GM21786 (cell line): Measurements from ENCODE around the gene ILF2.
A peak's percentile ranks its signal among the peaks of the same experiment; 100 is the strongest.
"Not testable (repeated sequence)": the region's sequence is repeated elsewhere in the genome, so short reads cannot be mapped to it uniquely, and the experiment has no call there.

Experiments
- ATAC-seq: cut with Tn5 transposase; IDR thresholded peaks from one replicate; pipeline ENCODE4 v1.9.1; 2021; ENCODE audit not compliant: unreplicated experiment

Gene ILF2

GRCh38 chr1:153649137-153649862 lies 21.5 kb downstream of the ILF2 start:
- ATAC-seq, result no peak

- ATAC-seq, result no peak
Measured at GRCh38 chr1:153648000-153648643, 22.7 kb downstream of the ILF2 start.

GRCh38 chr1:153647346-153647714 lies 23.5 kb downstream of the ILF2 start:
- ATAC-seq, result no peak

GRCh38 chr1:153646672-153647345 lies 24.0 kb downstream of the ILF2 start:
- no peak for ATAC-seq

- no peak for ATAC-seq
Measured at GRCh38 chr1:153643816-153644215, 27.0 kb downstream of the ILF2 start.

GRCh38 chr1:153643100-153643499 lies 27.7 kb downstream of the ILF2 start:
- ATAC-seq, result no peak

GRCh38 chr1:153642161-153642560 lies 28.6 kb downstream of the ILF2 start:
- no peak for ATAC-seq

- no peak for ATAC-seq
Measured at GRCh38 chr1:153640861-153641260, 29.9 kb downstream of the ILF2 start.

- not testable (repeated sequence) for ATAC-seq
Measured at GRCh38 chr1:153640213-153640612, 30.6 kb downstream of the ILF2 start.

- ATAC-seq, result no peak
Measured at GRCh38 chr1:153639280-153639679, 31.5 kb downstream of the ILF2 start.

- ATAC-seq, result no peak
Measured at GRCh38 chr1:153638261-153638660, 32.5 kb downstream of the ILF2 start.

- ATAC-seq, result no peak
Measured at GRCh38 chr1:153636312-153636711, 34.5 kb downstream of the ILF2 start.

- ATAC-seq, result no peak
Measured at GRCh38 chr1:153635872-153636271, 34.9 kb downstream of the ILF2 start.

GRCh38 chr1:153633754-153634665 lies 36.8 kb downstream of the ILF2 start, which contains the start of gene CHTOP:
TSS of gene CHTOP (plus strand) at chr1:153634066. CDS start at chr1:153636589, 2,523 bp downstream.
- peak; percentile 91 for ATAC-seq

- no peak for ATAC-seq
Measured at GRCh38 chr1:153633161-153633753, 37.5 kb downstream of the ILF2 start.

GRCh38 chr1:153631047-153632022 lies 39.5 kb downstream of the ILF2 start:
- ATAC-seq, result no peak

GRCh38 chr1:153630384-153630783 lies 40.4 kb downstream of the ILF2 start:
- ATAC-seq, result no peak

GRCh38 chr1:153629971-153630370 lies 40.8 kb downstream of the ILF2 start:
- ATAC-seq, result no peak

GRCh38 chr1:153629343-153629665 lies 41.5 kb downstream of the ILF2 start:
- ATAC-seq, result no peak
